Measurements from ENCODE around the gene FUT2.
"Not testable (repeated sequence)": the region's sequence is repeated elsewhere in the genome, so short reads cannot be mapped to it uniquely, and the experiment has no call there.

The FUT2 gene

DNA sequence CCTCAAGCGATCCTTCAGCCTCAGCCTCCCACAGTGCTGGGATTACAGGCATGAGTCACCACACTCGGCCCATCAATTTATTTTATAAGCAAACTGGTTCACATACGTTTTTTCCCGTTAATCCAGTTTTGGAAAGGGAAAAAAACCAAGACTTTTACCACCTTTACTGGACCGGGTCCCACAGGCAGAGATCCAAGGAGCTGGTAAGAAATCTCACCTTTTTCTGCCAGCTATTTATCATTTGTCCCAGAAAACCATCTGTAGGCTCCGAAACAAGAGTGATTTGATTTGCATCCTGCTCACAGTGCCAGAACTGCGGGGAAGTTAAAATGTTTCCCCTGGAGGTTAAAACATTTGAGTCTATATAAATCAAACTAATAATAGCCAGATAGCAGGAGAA is 6.3 kb upstream of the FUT2 start:
- intact Hi-C loops (cut with DNase I), result no loop called here

DNA sequence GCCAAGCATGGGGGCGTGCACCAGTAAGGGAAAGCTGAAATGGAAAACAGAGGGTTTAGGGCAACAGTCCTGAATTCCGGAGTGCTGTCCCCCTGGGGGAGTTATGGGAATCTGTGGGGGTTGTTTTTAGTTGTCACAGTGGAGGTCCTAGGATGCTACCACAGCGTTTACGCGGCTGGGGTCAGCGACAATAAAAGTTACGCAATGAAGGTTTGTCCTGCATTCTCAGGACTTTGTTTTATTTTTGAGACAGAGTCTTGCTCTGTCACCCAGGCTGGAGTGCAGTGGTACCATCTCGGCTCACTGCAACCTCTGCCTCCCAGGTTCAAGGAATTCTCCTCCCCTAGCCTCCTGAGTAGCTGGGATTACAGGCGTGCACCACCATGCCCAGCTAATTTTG is 2.1 kb upstream of the FUT2 start:
- intact Hi-C loops (cut with DNase I), result not testable (repeated sequence)

More for the DNA sequence above, 6.3 kb upstream of the FUT2 start:
- no peak for DNase-seq

DNA sequence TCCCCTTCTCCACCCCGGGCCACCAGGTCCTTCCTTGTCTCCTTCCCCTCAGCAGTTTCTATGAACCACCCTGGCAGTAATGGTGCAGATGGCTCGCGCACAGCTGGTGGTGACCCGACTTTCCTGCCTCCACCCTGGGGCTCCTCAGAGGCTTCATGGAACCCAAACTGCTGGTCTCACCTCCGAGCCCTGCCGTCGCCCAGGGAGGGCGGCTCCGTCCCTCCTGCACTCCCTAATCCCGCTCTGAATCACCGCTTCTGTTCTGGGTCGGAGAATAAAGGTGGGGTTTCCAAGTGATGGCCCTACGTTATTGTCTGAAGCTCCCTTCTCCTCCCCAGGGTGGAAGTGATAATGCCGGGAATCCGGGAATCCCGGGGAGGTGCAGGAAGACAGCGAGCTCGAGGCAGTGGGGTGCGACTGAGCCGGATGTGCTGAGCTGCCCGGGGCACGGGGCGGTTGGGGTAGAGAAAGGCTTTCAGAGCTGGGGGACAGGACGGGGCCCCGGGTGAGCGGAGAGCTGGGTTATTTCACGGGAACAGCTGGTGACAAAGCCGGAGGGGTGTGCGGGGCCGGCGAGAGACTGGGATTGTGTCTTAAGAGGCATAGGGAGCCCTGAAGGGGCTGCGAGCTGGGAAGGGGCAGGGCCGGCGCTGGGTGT is 711 bp downstream of the FUT2 start:
- DNase-seq, result peak in 2 of 42 donors; percentile 19 to 46
- intact Hi-C loops (cut with DNase I), result no loop called here

More for the DNA sequence above, 2.1 kb upstream of the FUT2 start:
- DNase-seq, result not testable (repeated sequence)

DNA sequence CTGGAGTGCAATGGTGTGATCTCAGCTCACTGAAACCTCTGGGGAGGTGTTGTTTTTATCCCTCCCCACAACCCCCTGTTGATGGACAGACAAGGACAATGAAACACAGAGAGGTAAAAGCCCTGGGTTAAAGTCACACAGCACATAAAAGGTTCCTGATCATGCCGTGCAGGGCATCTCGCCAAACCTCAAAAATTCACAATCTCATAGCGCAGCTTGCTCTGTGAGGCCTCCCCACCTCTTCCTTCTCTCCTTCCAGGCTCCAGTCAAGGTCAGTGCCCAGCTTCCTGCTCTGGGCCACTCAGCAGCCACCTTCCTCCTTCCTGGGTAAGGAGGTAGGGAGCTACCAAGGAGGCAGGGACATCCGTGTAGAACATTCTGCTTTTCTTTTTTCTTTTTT is 2.3 kb downstream of the FUT2 start:
- DNase-seq, result no peak
- intact Hi-C loops (cut with DNase I), result no loop called here

DNA sequence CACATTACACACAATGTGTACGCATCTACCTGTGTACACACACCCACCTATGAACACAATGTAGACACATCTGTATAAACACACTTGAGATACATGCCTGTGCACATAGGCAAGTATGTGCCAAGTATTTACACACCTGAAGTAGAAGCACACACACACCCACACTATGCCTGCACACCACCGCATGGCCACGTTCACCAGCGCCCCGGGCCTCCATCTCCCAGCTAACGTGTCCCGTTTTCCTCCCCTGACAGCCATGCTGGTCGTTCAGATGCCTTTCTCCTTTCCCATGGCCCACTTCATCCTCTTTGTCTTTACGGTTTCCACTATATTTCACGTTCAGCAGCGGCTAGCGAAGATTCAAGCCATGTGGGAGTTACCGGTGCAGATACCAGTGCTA is 6.9 kb downstream of the FUT2 start:
- intact Hi-C loops (cut with DNase I), result no loop called here
- DNase-seq, result no peak

DNA sequence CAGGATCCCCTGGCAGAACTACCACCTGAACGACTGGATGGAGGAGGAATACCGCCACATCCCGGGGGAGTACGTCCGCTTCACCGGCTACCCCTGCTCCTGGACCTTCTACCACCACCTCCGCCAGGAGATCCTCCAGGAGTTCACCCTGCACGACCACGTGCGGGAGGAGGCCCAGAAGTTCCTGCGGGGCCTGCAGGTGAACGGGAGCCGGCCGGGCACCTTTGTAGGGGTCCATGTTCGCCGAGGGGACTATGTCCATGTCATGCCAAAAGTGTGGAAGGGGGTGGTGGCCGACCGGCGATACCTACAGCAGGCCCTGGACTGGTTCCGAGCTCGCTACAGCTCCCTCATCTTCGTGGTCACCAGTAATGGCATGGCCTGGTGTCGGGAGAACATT is 7.5 kb downstream of the FUT2 start:
- intact Hi-C loops (cut with DNase I), result no loop called here
- DNase-seq, result no peak

DNA sequence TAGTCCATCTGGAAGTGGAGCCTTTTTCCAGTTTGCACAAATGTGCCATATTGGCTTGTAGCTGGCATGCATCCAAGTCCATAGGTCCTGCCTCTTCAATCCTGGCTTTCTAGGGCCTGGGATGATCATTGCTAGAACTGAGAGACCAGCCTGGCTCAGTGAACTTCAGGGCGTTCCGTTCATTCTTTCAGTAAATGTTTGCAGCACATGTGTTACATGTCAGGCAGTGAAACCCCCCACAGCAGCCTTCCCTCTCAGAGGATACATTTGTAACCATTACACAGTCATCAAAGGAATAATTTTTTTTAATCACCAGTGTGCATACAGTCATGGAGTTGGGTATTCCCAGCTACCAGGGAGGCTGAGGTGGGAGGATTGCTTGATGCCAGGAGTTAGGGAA is 9.7 kb downstream of the FUT2 start:
- intact Hi-C loops (cut with DNase I), result no loop called here
- DNase-seq, result no peak

DNA sequence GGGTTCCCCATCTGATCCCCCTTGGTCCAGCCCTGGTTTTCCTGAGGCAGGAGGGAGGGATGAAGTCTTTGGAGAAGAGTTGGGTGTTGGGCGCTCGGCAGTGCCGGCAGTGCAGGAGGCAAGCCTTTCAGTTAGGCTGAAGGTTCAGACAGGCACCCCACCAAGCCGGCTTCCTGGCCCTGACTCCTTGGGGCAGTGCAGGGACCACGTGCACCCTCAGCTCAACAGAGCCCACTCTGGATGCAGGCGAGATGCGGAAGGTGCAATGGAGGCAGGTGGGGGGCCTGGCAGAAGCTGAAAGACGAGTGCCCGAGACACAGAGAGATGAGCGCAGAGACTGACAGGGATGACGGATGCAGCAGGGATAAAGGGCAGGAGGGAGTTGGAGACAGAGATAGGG is 12.7 kb downstream of the FUT2 start:
- DNase-seq, result no peak
- intact Hi-C loops (cut with DNase I), result no loop called here

DNA sequence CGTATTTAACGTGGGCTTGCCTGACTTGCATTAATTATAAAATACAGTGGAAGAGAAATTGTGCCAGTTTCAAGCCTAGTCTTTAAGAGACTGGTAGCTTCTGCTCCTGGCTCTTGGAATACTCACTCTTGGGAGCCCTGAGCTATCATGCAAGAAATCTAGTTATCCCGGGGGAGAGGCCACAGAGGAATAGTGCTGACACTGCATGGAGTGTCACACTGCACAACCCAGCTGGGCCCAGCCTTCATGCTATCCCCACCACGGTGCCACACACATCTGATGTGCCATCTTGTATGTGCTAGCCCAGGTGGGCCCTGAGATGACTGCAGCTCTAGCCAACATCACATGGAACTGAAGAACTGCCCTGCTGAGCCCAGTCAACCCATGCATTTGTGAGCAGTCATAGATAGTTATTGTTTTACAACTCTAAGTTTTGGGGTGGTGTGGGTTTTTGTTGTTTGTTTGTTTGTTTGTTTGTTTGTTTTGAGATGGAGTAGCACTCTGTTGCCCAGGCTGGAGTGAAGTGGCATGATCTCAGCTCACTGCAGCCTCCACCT is 15.4 kb downstream of the FUT2 start:
- DNase-seq, result no peak
- intact Hi-C loops (cut with DNase I), result no loop called here

DNA sequence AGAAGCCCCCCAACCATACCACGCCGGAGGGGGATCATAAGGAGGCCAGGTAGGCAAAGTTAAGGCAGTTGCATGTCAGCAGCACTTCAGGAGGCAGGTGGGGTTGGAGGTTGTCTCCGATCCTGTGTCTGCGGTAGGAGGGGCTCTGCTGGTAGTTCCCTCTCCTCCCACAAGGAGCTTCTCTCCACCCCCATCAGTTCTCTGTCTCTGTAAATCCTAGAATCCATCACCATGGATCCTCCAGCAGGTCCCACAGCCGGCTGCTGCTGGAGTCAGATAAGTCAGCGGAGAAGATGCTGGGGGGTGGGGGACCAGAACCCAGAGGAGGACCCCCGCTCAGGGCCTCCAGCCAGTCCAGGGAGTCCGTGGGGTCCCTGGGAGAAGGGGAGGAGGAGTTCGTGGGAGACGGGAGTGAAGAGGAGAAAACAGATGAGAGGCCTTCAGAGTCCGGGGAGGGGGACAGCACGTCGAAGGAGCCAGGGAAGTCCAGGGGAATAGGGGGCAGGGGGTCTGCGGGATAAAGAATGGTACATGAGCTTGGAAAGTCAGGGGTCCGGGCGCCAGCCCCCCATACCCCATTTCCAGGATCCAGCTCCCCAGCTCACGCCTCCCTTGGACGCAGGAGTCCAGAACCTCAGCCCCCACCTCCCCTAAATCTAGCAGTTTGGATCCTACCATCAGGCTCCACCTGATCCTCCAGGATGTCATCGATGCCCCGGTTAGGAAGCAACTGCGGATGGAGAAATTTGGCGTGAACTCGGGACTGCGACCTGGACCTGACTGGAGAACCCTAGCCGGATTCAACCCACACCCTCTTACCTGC is 17.5 kb downstream of the FUT2 start:
- intact Hi-C loops (cut with DNase I), result no loop called here
- DNase-seq, result peak in 21 of 42 donors; percentile 18 to 65 (median 48)

DNA sequence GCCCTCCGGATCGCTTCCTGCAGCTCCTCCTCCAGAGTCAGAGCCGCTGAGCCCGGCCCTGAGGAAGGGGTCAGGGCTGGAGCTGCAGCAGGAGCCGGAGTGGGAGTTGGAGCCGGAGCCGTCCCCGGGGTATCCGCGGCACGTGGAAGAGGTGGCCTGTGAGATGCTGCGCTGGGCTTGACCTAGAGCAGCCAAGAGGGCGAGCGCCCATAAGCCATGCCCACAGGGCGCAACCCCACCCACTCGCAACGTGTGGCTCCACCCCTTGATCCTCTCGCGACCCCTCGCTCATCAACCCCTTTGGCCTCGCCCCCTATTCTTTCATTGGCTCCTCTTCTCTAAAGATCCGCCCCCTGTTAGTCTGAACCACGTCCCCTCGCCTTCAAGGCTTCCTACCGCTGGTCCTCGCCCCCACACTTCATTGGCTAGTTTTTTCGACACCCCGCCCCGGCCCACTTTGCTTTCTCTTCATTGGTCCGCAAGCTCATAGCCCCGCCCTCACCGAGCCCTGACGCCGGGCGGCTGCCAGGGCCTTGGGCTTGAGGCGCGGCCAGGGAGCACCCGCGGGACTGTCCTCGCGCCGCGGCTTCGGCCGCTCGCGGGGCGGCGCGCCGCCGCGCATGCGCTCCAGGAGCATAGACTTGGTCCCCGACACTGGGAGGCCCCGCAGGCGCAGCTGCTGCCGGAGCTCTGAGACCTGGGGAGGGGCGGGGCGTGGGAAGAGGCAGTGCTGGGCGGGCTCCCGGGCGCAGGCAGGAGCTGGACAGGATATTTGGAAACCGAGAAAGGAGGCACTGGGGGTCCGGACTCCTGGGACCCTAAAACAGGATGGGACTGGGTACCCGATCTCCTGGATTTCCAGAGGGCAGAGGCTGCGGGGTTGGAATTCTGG is 18.3 kb downstream of the FUT2 start:
- intact Hi-C loops (cut with DNase I), result loop anchor here (2.0 kb wide), 1 partner anchor 67 kb away; the partner anchor contains the start of gene CA11

DNA sequence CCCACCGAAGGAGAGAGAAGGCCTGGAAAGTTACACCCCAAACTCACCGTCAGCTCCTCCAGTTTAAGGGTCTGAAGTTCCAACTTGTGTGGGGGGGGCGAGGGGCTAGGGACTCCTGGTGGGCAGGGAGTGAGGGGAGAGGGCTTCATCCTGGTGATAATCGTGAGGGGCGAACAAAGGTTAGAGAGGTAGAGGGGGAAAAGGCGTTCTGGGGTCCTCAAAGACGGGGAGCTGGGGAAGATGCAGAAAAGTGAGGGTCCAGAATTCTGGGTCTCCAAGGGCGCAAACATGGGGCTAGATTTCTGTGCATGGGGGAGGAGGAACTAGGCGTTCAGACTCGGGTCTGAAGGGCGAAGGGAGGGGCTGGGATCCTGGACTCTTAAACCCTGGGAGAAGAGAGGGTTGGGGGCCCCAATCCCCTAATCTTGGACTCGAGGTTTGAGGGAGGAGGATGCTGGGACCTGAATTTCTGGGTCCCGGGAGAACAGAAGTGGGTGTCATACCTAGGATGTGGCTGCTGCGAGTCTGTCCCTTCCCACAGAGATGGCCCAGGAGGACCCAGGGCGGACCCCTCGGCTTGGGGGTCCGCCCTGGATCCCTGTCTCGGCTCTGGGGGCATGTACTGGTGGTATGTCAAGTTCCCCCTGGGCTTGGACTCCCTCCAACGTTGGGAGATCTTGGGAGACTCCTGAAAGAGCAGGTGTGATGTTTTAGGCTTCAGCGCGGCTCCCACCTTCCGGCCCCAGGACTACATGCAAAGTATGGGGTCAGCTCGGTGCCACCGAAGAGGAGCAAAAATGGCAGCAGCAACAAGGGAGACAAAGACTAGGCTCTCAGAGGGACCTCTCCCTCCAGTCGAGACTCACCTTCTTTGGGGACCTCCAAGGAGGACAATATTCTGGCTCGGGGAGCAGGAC is 19.2 kb downstream of the FUT2 start:
- intact Hi-C loops (cut with DNase I), result loop anchor here (2.0 kb wide), 1 partner anchor 68 kb away; the partner anchor contains the start of gene CA11
- no peak for DNase-seq

More for the DNA sequence above, 18.3 kb downstream of the FUT2 start:
- DNase-seq, result peak; percentile 95 to 100 (median 99)

DNA sequence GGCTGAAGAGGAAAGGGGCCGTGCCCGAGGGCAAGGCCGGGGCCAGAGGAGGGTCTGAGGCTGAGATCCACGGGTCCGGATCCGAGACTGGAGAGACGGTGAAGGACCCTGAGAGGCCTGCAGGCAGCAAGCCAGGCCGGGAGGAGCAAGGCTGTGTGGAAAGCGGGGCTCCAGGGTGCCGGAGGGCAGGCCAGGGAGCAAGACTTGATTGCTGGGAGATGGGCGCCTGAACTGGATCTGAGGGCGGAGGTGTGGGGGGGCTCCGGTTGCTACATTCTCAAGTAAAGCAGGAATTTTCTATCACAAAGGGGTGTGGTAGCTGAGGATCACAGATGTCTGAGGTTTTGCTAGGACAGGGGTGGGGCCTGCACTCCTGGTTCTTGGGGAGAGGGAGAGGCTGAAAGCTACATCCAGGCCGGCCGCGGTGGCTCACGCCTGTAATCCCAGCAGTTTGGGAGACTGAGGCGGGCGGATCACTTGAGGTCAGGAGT is 20.0 kb downstream of the FUT2 start:
- intact Hi-C loops (cut with DNase I), result loop anchor here (2.0 kb wide), 1 partner anchor 69 kb away; the partner anchor contains the start of gene CA11
- peak in 1 of 42 donors; percentile 32 for DNase-seq

DNA sequence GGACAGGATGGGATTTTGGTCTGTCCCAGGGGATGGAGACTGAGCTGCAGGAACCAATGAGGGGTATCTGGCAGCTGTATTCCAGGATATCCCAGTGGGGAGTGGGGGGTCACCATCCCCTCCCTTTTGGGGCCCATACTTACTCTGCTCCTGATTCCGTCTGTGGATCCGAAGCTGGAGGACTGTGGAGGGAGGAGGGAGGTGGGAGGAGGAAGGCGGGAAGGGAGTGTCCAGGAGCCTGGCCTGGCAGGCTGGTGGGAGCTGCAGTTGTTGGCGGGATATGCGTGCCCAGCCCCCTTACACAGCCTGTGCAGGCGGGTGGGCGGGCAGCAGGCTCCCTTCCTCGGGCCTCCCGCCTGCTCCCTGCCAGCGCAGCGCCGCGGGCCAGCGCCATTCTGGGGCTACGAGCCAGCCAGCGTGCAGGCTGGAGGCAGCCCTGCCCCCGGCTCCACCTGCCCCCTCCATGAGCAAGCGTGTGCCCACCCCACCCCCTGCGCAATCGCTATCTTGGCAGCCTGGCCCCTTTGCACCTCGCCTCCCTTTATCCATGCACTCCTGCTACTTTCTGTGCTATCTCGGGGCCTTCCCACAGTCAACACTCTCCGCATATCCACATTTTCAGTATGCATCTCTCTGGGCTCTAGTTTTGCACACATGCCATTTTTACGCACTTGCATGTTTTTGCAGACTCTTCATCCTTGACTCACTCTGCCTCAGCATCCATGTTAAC is 21.0 kb downstream of the FUT2 start:
- DNase-seq, result peak in 40 of 42 donors; percentile 21 to 80 (median 60)
- intact Hi-C loops (cut with DNase I), result no loop called here

DNA sequence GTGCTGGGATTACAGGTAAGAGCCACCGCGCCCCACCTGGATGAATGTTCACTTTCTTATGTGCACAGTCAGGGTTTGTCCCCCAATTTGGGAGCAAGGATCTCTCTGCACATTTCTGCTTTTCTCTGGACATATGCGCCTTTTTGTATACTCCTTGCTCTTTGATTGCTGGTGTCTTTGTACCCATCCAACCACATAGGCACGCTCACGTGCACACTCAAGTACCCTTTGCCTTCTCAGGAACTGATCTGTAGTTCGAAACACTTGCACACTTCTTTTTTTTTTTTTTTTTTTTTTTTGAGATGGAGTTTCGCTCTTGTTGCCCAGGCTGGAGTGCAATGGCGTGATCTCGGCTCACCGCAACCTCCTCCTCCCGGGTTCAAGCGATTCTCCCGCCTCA is 22.3 kb downstream of the FUT2 start:
- intact Hi-C loops (cut with DNase I); DNase-seq: not testable (repeated sequence)

DNA sequence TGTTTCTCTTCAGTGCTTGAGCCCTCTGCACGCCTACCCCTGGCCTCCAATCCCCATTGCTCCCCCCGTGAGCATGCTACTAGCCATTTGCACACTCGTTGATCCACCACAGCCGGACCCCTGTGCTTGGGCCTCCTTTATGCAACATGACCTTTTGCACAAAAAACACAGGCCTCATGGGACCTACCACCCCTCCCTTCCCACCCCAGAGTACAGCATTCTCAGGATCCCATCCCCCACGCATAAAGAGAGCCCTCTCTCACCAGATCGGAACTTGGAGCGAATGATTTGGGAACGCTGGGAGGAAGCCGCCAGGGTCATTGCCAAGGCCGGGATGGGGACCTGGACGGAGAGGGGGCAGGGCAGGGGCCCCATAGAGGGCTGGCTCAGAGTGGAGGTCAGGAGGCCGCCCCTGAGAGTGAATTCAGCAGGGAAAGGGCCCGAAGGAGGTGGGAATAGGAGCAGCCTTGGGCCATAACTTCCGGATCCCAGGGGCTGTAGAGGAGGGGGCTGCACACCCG is 23.0 kb downstream of the FUT2 start:
- intact Hi-C loops (cut with DNase I), result no loop called here
- DNase-seq, result no peak

Data from head of caudate nucleus (tissue), 42 donors.